NCI-H69 (cell line): ENCODE measurements around the gene CARD9.

Source experiments
- DNase-seq: peaks from one replicate; lab custom pipeline; 2025; lab: John Stamatoyannopoulos, UW

The CARD9 gene

GRCh38 chr9:136380381-136380780 is 6.9 kb upstream of the CARD9 start:
- no peak for DNase-seq

GRCh38 chr9:136379891-136380290 is 6.4 kb upstream of the CARD9 start:
- DNase-seq: no peak

GRCh38 chr9:136379401-136379800 is 5.9 kb upstream of the CARD9 start:
- no peak for DNase-seq

GRCh38 chr9:136379003-136379287 is 5.5 kb upstream of the CARD9 start:
- no peak for DNase-seq

GRCh38 chr9:136378170-136379002 is 4.9 kb upstream of the CARD9 start:
- no peak for DNase-seq

- DNase-seq: no peak
Measured at GRCh38 chr9:136377341-136378169, 4.1 kb upstream of the CARD9 start.

- no peak for DNase-seq
Measured at GRCh38 chr9:136376457-136376856, 3.0 kb upstream of the CARD9 start.

- DNase-seq: no peak
Measured at GRCh38 chr9:136375096-136375495, 1.6 kb upstream of the CARD9 start.

- no peak for DNase-seq
Measured at GRCh38 chr9:136374183-136374575, 710 bp upstream of the CARD9 start.

GRCh38 chr9:136372561-136373299 is 739 bp downstream of the CARD9 start:
- DNase-seq: peak; percentile 66

- no peak for DNase-seq
Measured at GRCh38 chr9:136372006-136372405, 1.5 kb downstream of the CARD9 start.

- DNase-seq: no peak
Measured at GRCh38 chr9:136371533-136371880, 2.0 kb downstream of the CARD9 start.

- DNase-seq: no peak
Measured at GRCh38 chr9:136370687-136371532, 2.6 kb downstream of the CARD9 start.

GRCh38 chr9:136370037-136370436 is 3.4 kb downstream of the CARD9 start:
- DNase-seq: no peak

GRCh38 chr9:136368190-136368589 is 5.3 kb downstream of the CARD9 start:
- DNase-seq: no peak

- no peak for DNase-seq
Measured at GRCh38 chr9:136367296-136368145, 5.9 kb downstream of the CARD9 start.

GRCh38 chr9:136366826-136367225 is 6.6 kb downstream of the CARD9 start:
- no peak for DNase-seq

- no peak for DNase-seq
Measured at GRCh38 chr9:136365775-136366222, 7.7 kb downstream of the CARD9 start.

GRCh38 chr9:136364942-136365774 is 8.3 kb downstream of the CARD9 start:
- peak; percentile 72 for DNase-seq
